Measurements from ENCODE around the gene CWF19L2. TPM values are rescaled to one million over a fixed set of nuclear protein-coding genes. Genes with fewer than 3 reads are reported as not detected.
"Not testable (repeated sequence)": the region's sequence is repeated elsewhere in the genome, so short reads cannot be mapped to it uniquely, and the experiment has no call there.

Gene CWF19L2
- polyA plus RNA-seq, 1 of the 3 experiments (the other 2 are of a cell fraction), result 0.74 TPM

DNA sequence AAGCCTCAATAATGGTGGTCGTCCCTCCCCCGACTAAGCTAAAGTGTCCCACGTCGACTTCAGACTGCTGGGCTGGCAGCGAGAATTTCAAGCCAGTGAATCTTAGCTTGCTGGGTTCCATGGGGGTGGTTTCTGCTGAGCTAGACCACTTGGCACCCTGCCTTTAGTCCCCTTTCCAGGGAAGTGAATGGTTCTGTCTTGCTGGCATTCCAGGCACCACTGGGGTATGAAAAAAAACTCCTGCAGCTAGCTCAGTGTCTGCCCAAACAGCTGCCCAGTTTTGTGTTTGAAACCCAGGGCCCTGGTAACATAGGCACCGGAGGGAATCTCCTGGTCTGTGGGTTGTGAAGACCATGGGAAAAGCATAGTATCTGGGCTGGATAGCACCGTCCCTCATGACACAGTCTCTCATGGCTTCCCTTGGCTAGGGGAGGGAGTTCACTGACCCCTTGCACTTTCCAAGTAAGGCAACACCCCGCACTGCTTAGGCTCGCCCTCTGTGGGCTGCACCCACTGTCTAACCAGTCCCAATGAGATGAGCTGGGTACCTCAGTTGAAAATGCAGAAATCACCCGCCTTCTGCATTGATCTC, 8.7 kb upstream of the CWF19L2 start:
- H3K9me2 ChIP-seq; H3K4me3 ChIP-seq (ENCODE audit: low read depth in 2 of 2, low read length in 1 of 2); H3K9ac ChIP-seq; H3F3A ChIP-seq (replicated peaks; ENCODE audit: insufficient read depth); H4K20me1 ChIP-seq (ENCODE audit: insufficient read depth); H3K4me1 ChIP-seq (ENCODE audit: control insufficient read depth in 1 of 2, insufficient read depth in 2 of 2, low read depth in 1 of 2, low read length in 1 of 2); H3K27ac ChIP-seq (ENCODE audit: low read depth in 2 of 2, low read length in 1 of 2); H3K36me3 ChIP-seq (replicated peaks in 1 of 2; ENCODE audit: control insufficient read depth in 1 of 2, insufficient read depth in 2 of 2, low read length in 1 of 2); H2AFZ ChIP-seq (ENCODE audit: low read depth); H3K9me3 ChIP-seq; H3K27me3 ChIP-seq (ENCODE audit: insufficient read depth); H3K79me2 ChIP-seq (ENCODE audit: insufficient read depth); POLR2A ChIA-PET; DNase-seq; H3K4me2 ChIP-seq: not testable (repeated sequence)
- CTCF ChIA-PET, result interaction anchor here (0.7 to 0.8 kb wide), 2 partner anchors 83 to 223 kb away, joined by 3 read pairs; no protein-coding TSS in a partner anchor
- WGBS (ENCODE audit: low lambda C conversion rate), result 2% methylated on average over 5 of the region's 10 CpGs

DNA sequence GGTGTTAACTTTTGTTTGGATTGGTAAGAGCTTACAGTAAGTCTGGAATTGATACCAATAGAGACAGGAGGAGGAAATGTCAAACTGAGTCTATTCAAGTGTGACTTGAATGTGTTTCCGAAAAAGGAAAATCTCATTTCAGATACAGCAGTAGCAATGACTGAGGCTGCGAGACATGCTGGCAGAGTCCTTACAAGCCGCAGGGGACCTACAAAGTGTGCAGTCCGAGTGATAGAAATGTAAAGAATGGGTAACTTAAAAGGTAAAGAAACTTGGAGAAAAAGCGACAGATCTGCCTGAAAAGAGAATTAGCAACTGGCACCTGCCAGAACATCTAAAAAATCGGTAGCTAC, 444 bp downstream of the CWF19L2 start:
- Histone ChIP-seq H3K4me2 (peak overlapping the region; percentile 72), H3K4me3 (ENCODE audit: low read depth in 2 of 2, low read length in 1 of 2) (peak overlapping the region; percentile 87 to 97), H3K9ac (peak overlapping the region; percentile 81), H2AFZ (ENCODE audit: low read depth) (peak overlapping the region; percentile 94), H3K9me3 (no peaks in the 10 kb centered on the region), H3K4me1 (ENCODE audit: control insufficient read depth in 1 of 2, insufficient read depth in 2 of 2, low read depth in 1 of 2, low read length in 1 of 2) (peaks cover 4 to 18% of the 10 kb centered on the region in 2 experiments; a peak in 3 of 4 replicates), H3K36me3 (replicated peaks in 1 of 2; ENCODE audit: control insufficient read depth in 1 of 2, insufficient read depth in 2 of 2, low read length in 1 of 2) (peaks cover 13 to 24% of the 10 kb centered on the region in 2 experiments), H3K9me2 (no peaks in the 10 kb centered on the region), H3F3A (replicated peaks; ENCODE audit: insufficient read depth) (peaks cover 6% of the 10 kb centered on the region), H3K27me3 (ENCODE audit: insufficient read depth) (no peaks in the 10 kb centered on the region), H3K27ac (ENCODE audit: low read depth in 2 of 2, low read length in 1 of 2) (peak overlapping the region; percentile 51 to 59; a peak in 3 of 4 replicates), H3K79me2 (ENCODE audit: insufficient read depth) (peaks cover 21% of the 10 kb centered on the region), H4K20me1 (ENCODE audit: insufficient read depth) (no peaks in the 10 kb centered on the region)
- ChIA-PET POLR2A (no interaction called here), CTCF (interaction anchor here (1.5 kb wide), 1 partner anchor 232 kb away, joined by 3 read pairs; no protein-coding TSS in a partner anchor)
- TF ChIP-seq RXRA (IDR thresholded peaks at IDR 0.05; ENCODE audit: borderline replicate concordance, low read depth) (no peak), POLR2AphosphoS5 (IDR thresholded peaks at IDR 0.05; ENCODE audit: low read depth, low read length) (no peak), USF1 (IDR thresholded peaks at IDR 0.05; ENCODE audit: borderline replicate concordance, low read depth) (no peak), EP300 (IDR thresholded peaks at IDR 0.05; ENCODE audit: borderline replicate concordance in 1 of 2, low read depth in 1 of 2, low read length in 1 of 2) (no peak), GABPA (IDR thresholded peaks at IDR 0.05; ENCODE audit: low read depth) (no peak)
- peak; percentile 15 for DNase-seq
- WGBS (ENCODE audit: low lambda C conversion rate), result 1% methylated on average over 6 of the region's 6 CpGs

GRCh38 chr11:107453594-107454286, 3.9 kb downstream of the CWF19L2 start:
- Histone ChIP-seq H3K36me3 (replicated peaks in 1 of 2; ENCODE audit: control insufficient read depth in 1 of 2, insufficient read depth in 2 of 2, low read length in 1 of 2) (peaks cover 29 to 39% of the 10 kb centered on the region in 2 experiments), H3K9me2 (no peaks in the 10 kb centered on the region), H3K27me3 (ENCODE audit: insufficient read depth) (no peaks in the 10 kb centered on the region), H3K9ac (no peak overlapping the region), H3K4me1 (ENCODE audit: control insufficient read depth in 1 of 2, insufficient read depth in 2 of 2, low read depth in 1 of 2, low read length in 1 of 2) (peaks cover 4 to 17% of the 10 kb centered on the region in 2 experiments; a peak in 3 of 4 replicates), H3K4me3 (ENCODE audit: low read depth in 2 of 2, low read length in 1 of 2) (no peak overlapping the region), H2AFZ (ENCODE audit: low read depth) (no peak overlapping the region), H3K27ac (ENCODE audit: low read depth in 2 of 2, low read length in 1 of 2) (no peak overlapping the region; a peak in 1 of 4 replicates), H3K9me3 (no peaks in the 10 kb centered on the region), H3K4me2 (no peak overlapping the region), H4K20me1 (ENCODE audit: insufficient read depth) (no peaks in the 10 kb centered on the region), H3K79me2 (ENCODE audit: insufficient read depth) (peaks cover 34% of the 10 kb centered on the region), H3F3A (replicated peaks; ENCODE audit: insufficient read depth) (no peaks in the 10 kb centered on the region)
- CTCF ChIA-PET, result no interaction called here
- TF ChIP-seq RAD21 (IDR thresholded peaks at IDR 0.05; ENCODE audit: low read length), result no peak
- no peak for TF ChIP-seq EZH2phosphoT487 (IDR thresholded peaks at IDR 0.05; ENCODE audit: borderline replicate concordance, low read depth)
- TF ChIP-seq PBX3 (IDR thresholded peaks at IDR 0.05), result no peak
- no peak for TF ChIP-seq GATA2 (CRISPR knock-in tag; IDR thresholded peaks at IDR 0.05)
- no peak for TF ChIP-seq JUND (IDR thresholded peaks at IDR 0.05)
- TF ChIP-seq NFIC (IDR thresholded peaks at IDR 0.05; ENCODE audit: borderline replicate concordance), result no peak
- TF ChIP-seq GABPA (IDR thresholded peaks at IDR 0.05; ENCODE audit: low read depth), result no peak
- TF ChIP-seq RFX5 (IDR thresholded peaks at IDR 0.05; ENCODE audit: low read length), result no peak
- no peak for TF ChIP-seq TCF12 (IDR thresholded peaks at IDR 0.05)
- TF ChIP-seq SIN3A (IDR thresholded peaks at IDR 0.05; ENCODE audit: borderline replicate concordance, low read depth, low read length), result no peak
- 100% methylated on average over 1 of the region's 5 CpGs for WGBS (ENCODE audit: low lambda C conversion rate)
- DNase-seq, result no peak
- POLR2A ChIA-PET, result no interaction called here

All from SK-N-SH (cell line).